GM18861 (cell line): ENCODE results near the gene RGS1.

Source experiments
- ATAC-seq: cut with Tn5 transposase; IDR thresholded peaks from one replicate; pipeline ENCODE4 v1.9.1; 2021; ENCODE audit not compliant: unreplicated experiment

Gene RGS1

GRCh38 chr1:192553741-192554140 lies 21.8 kb upstream of the RGS1 start:
- ATAC-seq = no peak

GRCh38 chr1:192554904-192555303 lies 20.7 kb upstream of the RGS1 start:
- no peak for ATAC-seq

- ATAC-seq = no peak
Observed at GRCh38 chr1:192555399-192555798, 20.2 kb upstream of the RGS1 start.

- ATAC-seq = no peak
Observed at GRCh38 chr1:192557841-192558595, 17.6 kb upstream of the RGS1 start.

GRCh38 chr1:192559115-192560006 lies 16.2 kb upstream of the RGS1 start:
- peak; percentile 71 for ATAC-seq

GRCh38 chr1:192561301-192561700 lies 14.3 kb upstream of the RGS1 start:
- ATAC-seq = no peak

- no peak for ATAC-seq
Observed at GRCh38 chr1:192563129-192563528, 12.4 kb upstream of the RGS1 start.

- no peak for ATAC-seq
Observed at GRCh38 chr1:192564099-192564498, 11.5 kb upstream of the RGS1 start.

GRCh38 chr1:192565946-192566345 lies 9.6 kb upstream of the RGS1 start:
- no peak for ATAC-seq

GRCh38 chr1:192566657-192567056 lies 8.9 kb upstream of the RGS1 start:
- ATAC-seq = no peak

- no peak for ATAC-seq
Observed at GRCh38 chr1:192568063-192568462, 7.5 kb upstream of the RGS1 start.

GRCh38 chr1:192571668-192572067 lies 3.9 kb upstream of the RGS1 start:
- no peak for ATAC-seq

GRCh38 chr1:192573499-192573898 lies 2.1 kb upstream of the RGS1 start:
- ATAC-seq = no peak

GRCh38 chr1:192574073-192574472 lies 1.5 kb upstream of the RGS1 start:
- ATAC-seq = no peak

- no peak for ATAC-seq
Observed at GRCh38 chr1:192576190-192577144, 894 bp downstream of the RGS1 start.

- ATAC-seq = no peak
Observed at GRCh38 chr1:192577145-192578140, 1.9 kb downstream of the RGS1 start.

- no peak for ATAC-seq
Observed at GRCh38 chr1:192578144-192578909, 2.8 kb downstream of the RGS1 start.

- ATAC-seq = peak; percentile 19
Observed at GRCh38 chr1:192579010-192579738, 3.6 kb downstream of the RGS1 start.
